Mesothelial cell of epicardium (in vitro differentiated cells): Measurements from ENCODE around the gene PHF21B. TPM values are rescaled to one million over a fixed set of nuclear protein-coding genes. Genes with fewer than 3 reads are reported as not detected.

Experiments used
- DNase-seq, 2 experiments: peaks; one replicate each; pipeline ENCODE4 v3.0.0; 2021; ENCODE audit warnings: low spot score in 2 of 2; ENCODE audit not compliant: unreplicated experiment in 2 of 2
- H3K27ac Mint-ChIP-seq: 2 replicates; pipeline ENCODE4 v1.8.0; 2021; ENCODE audit warnings: mixed read lengths
- H3K27me3 Mint-ChIP-seq: 2 replicates; pipeline ENCODE4 v1.8.0; 2021; ENCODE audit warnings: low read depth, mixed read lengths
- H3K36me3 Mint-ChIP-seq: 2 replicates; pipeline ENCODE4 v1.8.0; 2021; ENCODE audit warnings: mixed read lengths
- H3K4me1 Mint-ChIP-seq: 2 replicates; pipeline ENCODE4 v1.8.0; 2021; ENCODE audit warnings: mixed read lengths
- H3K4me3 Mint-ChIP-seq: 2 replicates; pipeline ENCODE4 v1.8.0; 2021; ENCODE audit warnings: mild to moderate bottlenecking, moderate library complexity, mixed read lengths
- H3K9me3 Mint-ChIP-seq: 2 replicates; pipeline ENCODE4 v1.8.0; 2021; ENCODE audit warnings: mixed read lengths
- total RNA-seq: library from RNA; stranded (reverse); gene quantifications from 3 replicates; pipeline ENCODE4 v1.2.1, GENCODE V29; 2021
- TF ChIP-seq, protein P1 (sequence below): fragments of 200-600 bp; sonication (generic); IDR thresholded peaks from one replicate; pipeline ENCODE4 v1.5.0; 2021; ENCODE audit warnings: antibody characterized with exemption; ENCODE audit not compliant: unreplicated experiment

PHF21B gene
- total RNA-seq, 1 donor from 2014 or later, result 8.6 TPM

DNA sequence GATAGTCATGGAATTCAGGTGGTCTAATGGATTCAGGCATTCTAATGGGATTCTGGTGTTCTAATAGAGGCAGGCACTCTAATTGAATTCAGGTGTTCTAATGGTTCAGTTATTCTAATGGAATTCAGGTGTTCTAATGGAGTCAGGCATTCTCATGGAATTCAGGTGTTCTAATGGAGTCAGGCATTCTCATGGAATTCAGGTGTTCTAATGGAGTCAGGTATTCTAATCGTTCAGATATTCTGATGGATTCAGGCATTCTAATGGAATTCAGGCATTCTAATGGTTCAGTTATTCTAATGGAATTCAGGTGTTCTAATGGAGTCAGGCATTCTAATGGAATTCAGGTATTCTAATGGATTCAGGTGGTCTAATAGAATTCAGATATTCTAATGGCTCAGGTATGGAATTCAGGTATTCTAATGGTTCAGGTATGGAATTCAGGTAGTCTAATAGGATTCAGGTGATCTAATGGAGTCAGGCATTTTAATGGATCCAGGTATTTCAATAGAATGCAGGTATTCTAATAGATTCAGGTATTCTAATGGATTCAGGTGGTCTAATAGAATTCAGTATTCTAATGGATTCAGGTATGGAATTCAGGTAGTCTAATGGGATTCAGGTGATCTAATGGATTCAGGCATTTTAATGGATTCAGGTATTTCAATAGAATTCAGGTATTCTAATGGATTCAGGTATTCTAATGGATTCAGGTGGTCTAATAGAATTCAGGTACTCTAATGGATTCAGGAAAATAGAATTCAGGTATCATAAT is 22.0 kb upstream of the PHF21B start:
- no peak for DNase-seq
- no peaks in the 10 kb centered on the region for H3K9me3 Mint-ChIP-seq
- H3K27me3 Mint-ChIP-seq, result peaks cover 58% of the 10 kb centered on the region
- no peaks in the 10 kb centered on the region for H3K4me1 Mint-ChIP-seq
- TF ChIP-seq, protein P1, sequence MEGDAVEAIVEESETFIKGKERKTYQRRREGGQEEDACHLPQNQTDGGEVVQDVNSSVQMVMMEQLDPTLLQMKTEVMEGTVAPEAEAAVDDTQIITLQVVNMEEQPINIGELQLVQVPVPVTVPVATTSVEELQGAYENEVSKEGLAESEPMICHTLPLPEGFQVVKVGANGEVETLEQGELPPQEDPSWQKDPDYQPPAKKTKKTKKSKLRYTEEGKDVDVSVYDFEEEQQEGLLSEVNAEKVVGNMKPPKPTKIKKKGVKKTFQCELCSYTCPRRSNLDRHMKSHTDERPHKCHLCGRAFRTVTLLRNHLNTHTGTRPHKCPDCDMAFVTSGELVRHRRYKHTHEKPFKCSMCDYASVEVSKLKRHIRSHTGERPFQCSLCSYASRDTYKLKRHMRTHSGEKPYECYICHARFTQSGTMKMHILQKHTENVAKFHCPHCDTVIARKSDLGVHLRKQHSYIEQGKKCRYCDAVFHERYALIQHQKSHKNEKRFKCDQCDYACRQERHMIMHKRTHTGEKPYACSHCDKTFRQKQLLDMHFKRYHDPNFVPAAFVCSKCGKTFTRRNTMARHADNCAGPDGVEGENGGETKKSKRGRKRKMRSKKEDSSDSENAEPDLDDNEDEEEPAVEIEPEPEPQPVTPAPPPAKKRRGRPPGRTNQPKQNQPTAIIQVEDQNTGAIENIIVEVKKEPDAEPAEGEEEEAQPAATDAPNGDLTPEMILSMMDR, result no peak
- H3K4me3 Mint-ChIP-seq, result no peak overlapping the region
- H3K36me3 Mint-ChIP-seq, result no peaks in the 10 kb centered on the region
- H3K27ac Mint-ChIP-seq, result no peak overlapping the region

DNA sequence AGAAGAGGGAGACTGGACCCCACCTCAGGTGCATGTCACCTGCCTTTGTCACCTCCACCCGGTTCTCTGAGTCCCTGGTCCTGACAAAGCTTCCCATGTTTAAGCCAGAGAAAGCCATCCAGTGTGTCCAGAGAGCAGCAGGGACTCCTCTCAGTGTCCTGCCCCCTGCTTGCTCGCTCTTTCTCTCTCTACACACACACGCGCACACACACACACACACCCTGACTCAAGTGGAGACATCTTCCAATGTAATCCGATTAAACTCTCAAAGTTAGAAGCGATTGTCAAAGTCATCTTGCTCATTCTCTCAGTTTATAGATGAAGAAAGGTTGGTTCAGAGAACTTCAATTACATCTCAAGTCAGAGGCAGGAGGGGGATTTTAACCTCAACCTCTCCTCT is 19.7 kb upstream of the PHF21B start:
- H3K27ac Mint-ChIP-seq, result no peak overlapping the region
- TF ChIP-seq, protein P1, result no peak
- H3K27me3 Mint-ChIP-seq, result peaks cover 60% of the 10 kb centered on the region
- H3K9me3 Mint-ChIP-seq, result no peaks in the 10 kb centered on the region
- no peak overlapping the region for H3K4me3 Mint-ChIP-seq
- DNase-seq, result no peak
- no peaks in the 10 kb centered on the region for H3K36me3 Mint-ChIP-seq
- H3K4me1 Mint-ChIP-seq, result no peaks in the 10 kb centered on the region

DNA sequence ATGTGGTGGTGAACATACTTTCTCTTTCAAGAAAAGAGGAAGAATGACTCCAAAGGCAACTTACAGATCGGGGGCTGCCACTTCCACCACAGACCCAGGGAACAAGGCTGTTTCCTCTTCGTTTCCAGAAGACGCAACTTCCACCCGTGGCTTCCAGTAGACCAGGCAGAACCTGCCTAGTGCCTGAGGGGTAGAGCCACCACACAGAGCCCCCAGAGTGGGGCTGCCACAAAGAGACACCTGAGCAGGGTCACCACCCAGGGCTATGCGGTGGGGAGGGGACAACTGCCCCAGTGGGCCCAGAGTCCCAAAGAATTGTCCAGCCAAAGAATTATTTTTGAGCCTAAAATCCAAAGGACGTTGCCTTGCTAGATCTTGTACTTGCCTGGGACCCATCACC is 16.7 kb upstream of the PHF21B start:
- Mint-ChIP-seq H3K36me3 (no peaks in the 10 kb centered on the region), H3K9me3 (no peaks in the 10 kb centered on the region), H3K27me3 (peaks cover 67% of the 10 kb centered on the region), H3K4me1 (no peaks in the 10 kb centered on the region), H3K27ac (no peak overlapping the region), H3K4me3 (no peak overlapping the region)
- no peak for DNase-seq
- TF ChIP-seq, protein P1, result no peak

DNA sequence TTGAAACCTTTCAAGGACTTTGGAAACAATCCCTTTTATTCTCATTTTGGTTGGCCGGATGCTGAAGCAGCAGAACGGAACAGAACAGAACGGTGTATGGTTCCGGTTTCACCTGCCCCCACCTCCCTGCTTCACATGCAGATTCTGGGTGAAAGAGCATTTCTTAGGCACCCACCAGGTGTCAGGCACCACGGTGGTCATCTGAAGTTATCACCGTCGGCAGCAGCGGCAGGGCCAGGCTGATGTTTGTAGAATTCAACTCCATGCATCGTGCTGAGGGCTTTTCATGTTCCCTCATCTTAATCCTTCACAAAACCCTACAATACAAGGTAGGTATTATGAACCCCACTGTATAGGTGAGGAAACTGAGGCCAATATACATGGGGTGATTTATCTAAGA is 13.6 kb upstream of the PHF21B start:
- Mint-ChIP-seq H3K27ac (no peak overlapping the region), H3K27me3 (peaks cover 53% of the 10 kb centered on the region)

DNA sequence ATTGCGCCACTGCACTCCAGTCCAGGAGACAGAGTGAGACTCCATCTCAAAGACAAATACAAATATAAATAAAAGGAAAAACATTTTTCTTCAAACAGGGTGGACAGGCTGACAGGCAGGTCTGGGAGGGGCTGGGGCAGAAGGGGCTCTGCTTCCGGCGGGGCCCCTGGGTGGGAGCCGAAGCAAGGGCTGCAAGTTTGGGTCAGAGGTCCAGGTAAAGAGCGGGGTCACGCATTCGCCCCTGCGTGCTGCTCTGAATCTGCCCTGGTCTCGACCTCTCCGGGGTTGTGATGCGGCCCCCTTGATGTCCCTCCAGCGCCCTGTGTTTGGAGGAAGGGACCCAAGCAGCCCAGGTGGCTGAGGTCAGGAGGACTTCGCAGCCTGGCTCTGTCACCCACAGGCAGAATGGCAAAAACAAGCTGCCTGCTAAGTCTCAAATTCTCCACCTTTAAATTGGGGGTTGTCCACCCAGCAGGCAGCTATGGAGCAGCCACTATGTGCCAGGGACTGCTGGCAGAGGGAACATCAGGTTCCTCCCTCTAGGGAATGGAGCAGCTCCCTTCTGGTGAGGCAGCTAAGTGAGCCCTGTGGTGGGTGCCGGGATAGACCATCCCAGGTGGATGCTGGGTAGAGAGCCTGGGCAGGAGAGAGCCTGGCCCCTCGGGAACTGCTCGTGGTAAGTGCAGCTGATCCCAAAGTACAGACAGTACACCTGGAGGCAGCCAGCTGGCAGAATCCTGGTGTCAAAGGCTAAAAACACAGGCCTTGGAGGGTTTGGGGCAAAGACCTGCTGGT is 10.3 kb upstream of the PHF21B start:
- TF ChIP-seq, protein P1, result no peak
- H3K36me3 Mint-ChIP-seq, result no peaks in the 10 kb centered on the region
- DNase-seq, result no peak
- no peak overlapping the region for H3K27ac Mint-ChIP-seq
- no peaks in the 10 kb centered on the region for H3K4me1 Mint-ChIP-seq
- peaks cover 64% of the 10 kb centered on the region for H3K27me3 Mint-ChIP-seq
- no peaks in the 10 kb centered on the region for H3K9me3 Mint-ChIP-seq
- H3K4me3 Mint-ChIP-seq, result no peak overlapping the region

More for the DNA sequence above, 13.6 kb upstream of the PHF21B start:
- Mint-ChIP-seq H3K9me3 (no peaks in the 10 kb centered on the region), H3K36me3 (no peaks in the 10 kb centered on the region), H3K4me1 (no peaks in the 10 kb centered on the region), H3K4me3 (no peak overlapping the region)
- no peak for DNase-seq
- TF ChIP-seq, protein P1, result no peak
